ENCODE results near the gene HLA-A.

Gene HLA-A

GRCh38 chr6:29965873-29966601 is 23.7 kb downstream of the HLA-A start:
- no peaks in the 10 kb centered on the region for H3K36me3 ChIP-seq (ENCODE audit: control insufficient read depth, insufficient read depth, low read length)
- no peak overlapping the region for H3K9ac ChIP-seq
- H3K9me3 ChIP-seq (ENCODE audit: control insufficient read depth, low read length) = no peaks in the 10 kb centered on the region
- H3K4me2 ChIP-seq (ENCODE audit: low read length) = peak overlapping the region; percentile 93
- no peak for TF ChIP-seq CTCF (IDR thresholded peaks at IDR 0.05)
- peaks cover 17% of the 10 kb centered on the region for H3K4me1 ChIP-seq
- H3K79me2 ChIP-seq = peaks cover 15% of the 10 kb centered on the region
- H2AFZ ChIP-seq = peak overlapping the region; percentile 76
- H3K27ac ChIP-seq = peak overlapping the region; percentile 81
- peak overlapping the region; percentile 53 for H3K4me3 ChIP-seq (ENCODE audit: low read depth, low read length)
- no peaks in the 10 kb centered on the region for H3K27me3 ChIP-seq (ENCODE audit: control insufficient read depth, insufficient read depth, low read length)

GRCh38 chr6:29967379-29968010 is 25.2 kb downstream of the HLA-A start:
- H3K27ac ChIP-seq = no peak overlapping the region
- no peak overlapping the region for H3K4me2 ChIP-seq (ENCODE audit: low read length)
- peaks cover 17% of the 10 kb centered on the region for H3K4me1 ChIP-seq
- no peak overlapping the region for H3K4me3 ChIP-seq (ENCODE audit: low read depth, low read length)
- no peak overlapping the region for H2AFZ ChIP-seq
- no peak overlapping the region for H3K9ac ChIP-seq
- no peak for TF ChIP-seq CTCF (IDR thresholded peaks at IDR 0.05)
- no peaks in the 10 kb centered on the region for H3K9me3 ChIP-seq (ENCODE audit: control insufficient read depth, low read length)
- H3K79me2 ChIP-seq = peaks cover 3% of the 10 kb centered on the region
- no peaks in the 10 kb centered on the region for H3K27me3 ChIP-seq (ENCODE audit: control insufficient read depth, insufficient read depth, low read length)
- no peaks in the 10 kb centered on the region for H3K36me3 ChIP-seq (ENCODE audit: control insufficient read depth, insufficient read depth, low read length)

GRCh38 chr6:29968130-29968529 is 25.8 kb downstream of the HLA-A start:
- Histone ChIP-seq H3K4me1 (peaks cover 17% of the 10 kb centered on the region), H3K27ac (no peak overlapping the region), H3K9ac (no peak overlapping the region)

GRCh38 chr6:29968905-29969304 is 26.6 kb downstream of the HLA-A start:
- Histone ChIP-seq H3K4me1 (peaks cover 17% of the 10 kb centered on the region), H2AFZ (no peak overlapping the region), H3K9ac (no peak overlapping the region), H3K9me3 (ENCODE audit: control insufficient read depth, low read length) (no peaks in the 10 kb centered on the region), H3K79me2 (no peaks in the 10 kb centered on the region), H3K4me3 (ENCODE audit: low read depth, low read length) (no peak overlapping the region), H3K27me3 (ENCODE audit: control insufficient read depth, insufficient read depth, low read length) (no peaks in the 10 kb centered on the region), H3K27ac (no peak overlapping the region), H3K4me2 (ENCODE audit: low read length) (no peak overlapping the region), H3K36me3 (ENCODE audit: control insufficient read depth, insufficient read depth, low read length) (no peaks in the 10 kb centered on the region)
- no peak for TF ChIP-seq CTCF (IDR thresholded peaks at IDR 0.05)

More at GRCh38 chr6:29968130-29968529, 25.8 kb downstream of the HLA-A start:
- Histone ChIP-seq H2AFZ (no peak overlapping the region), H3K79me2 (no peaks in the 10 kb centered on the region), H3K9me3 (ENCODE audit: control insufficient read depth, low read length) (no peaks in the 10 kb centered on the region), H3K4me3 (ENCODE audit: low read depth, low read length) (no peak overlapping the region), H3K27me3 (ENCODE audit: control insufficient read depth, insufficient read depth, low read length) (no peaks in the 10 kb centered on the region), H3K36me3 (ENCODE audit: control insufficient read depth, insufficient read depth, low read length) (no peaks in the 10 kb centered on the region), H3K4me2 (ENCODE audit: low read length) (no peak overlapping the region)
- TF ChIP-seq CTCF (IDR thresholded peaks at IDR 0.05) = no peak
